Cardiac fibroblast (primary cell): ENCODE data around the gene ACTN1.

ENCODE experiments used
- DNase-seq, 2 donors: peaks; one replicate each; pipeline versions ENCODE4 v3.0.0 to v3.0.0-alpha.2; 2010; ENCODE audit warnings: low read depth in 2 of 2
- H3K4me3 ChIP-seq, 2 donors: replicated peaks in 1 of 2; 1 replicate in 1 of 2; 2 replicates in 1 of 2; pipeline ENCODE4 v1.5.1; 2011; ENCODE audit warnings: low read depth in 2 of 2, low read length in 2 of 2, mild to moderate bottlenecking in 2 of 2, moderate library complexity in 1 of 2
- TF ChIP-seq, protein P1 (sequence below): IDR thresholded peaks from one replicate; pipeline ENCODE4 v1.5.1; 2011; ENCODE audit warnings: low read depth, mild to moderate bottlenecking, low read length, inconsistent platforms

ACTN1 gene

GRCh38 chr14:69012256-69012953, 33.3 kb upstream of the ACTN1 start:
- TF ChIP-seq, protein P1, sequence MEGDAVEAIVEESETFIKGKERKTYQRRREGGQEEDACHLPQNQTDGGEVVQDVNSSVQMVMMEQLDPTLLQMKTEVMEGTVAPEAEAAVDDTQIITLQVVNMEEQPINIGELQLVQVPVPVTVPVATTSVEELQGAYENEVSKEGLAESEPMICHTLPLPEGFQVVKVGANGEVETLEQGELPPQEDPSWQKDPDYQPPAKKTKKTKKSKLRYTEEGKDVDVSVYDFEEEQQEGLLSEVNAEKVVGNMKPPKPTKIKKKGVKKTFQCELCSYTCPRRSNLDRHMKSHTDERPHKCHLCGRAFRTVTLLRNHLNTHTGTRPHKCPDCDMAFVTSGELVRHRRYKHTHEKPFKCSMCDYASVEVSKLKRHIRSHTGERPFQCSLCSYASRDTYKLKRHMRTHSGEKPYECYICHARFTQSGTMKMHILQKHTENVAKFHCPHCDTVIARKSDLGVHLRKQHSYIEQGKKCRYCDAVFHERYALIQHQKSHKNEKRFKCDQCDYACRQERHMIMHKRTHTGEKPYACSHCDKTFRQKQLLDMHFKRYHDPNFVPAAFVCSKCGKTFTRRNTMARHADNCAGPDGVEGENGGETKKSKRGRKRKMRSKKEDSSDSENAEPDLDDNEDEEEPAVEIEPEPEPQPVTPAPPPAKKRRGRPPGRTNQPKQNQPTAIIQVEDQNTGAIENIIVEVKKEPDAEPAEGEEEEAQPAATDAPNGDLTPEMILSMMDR: no peak
- H3K4me3 ChIP-seq: no peak overlapping the region
- DNase-seq: peak; percentile 28 to 49

DNA sequence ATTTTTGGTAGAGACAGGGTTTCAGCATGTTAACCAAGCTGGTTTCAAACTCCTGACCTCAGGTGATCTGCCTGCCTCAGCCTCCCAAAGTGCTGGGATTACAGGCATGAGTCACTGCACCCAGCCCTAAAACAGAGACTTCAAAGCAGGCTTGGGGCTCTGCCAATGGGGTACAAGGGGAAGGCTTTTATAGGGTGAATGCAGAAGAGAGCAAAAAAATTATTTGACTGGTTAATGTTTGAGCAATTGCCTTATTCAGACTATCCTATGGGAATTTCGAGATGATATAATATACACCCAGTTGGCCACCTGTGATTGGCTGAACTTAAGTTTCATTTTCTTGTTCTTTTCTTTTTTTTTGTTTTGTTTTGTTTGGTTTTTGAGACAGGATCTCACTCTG, 31.5 kb upstream of the ACTN1 start:
- peak; percentile 13 to 32 for DNase-seq
- TF ChIP-seq, protein P1: no peak
- no peak overlapping the region for H3K4me3 ChIP-seq

GRCh38 chr14:69008421-69008884, 29.4 kb upstream of the ACTN1 start:
- TF ChIP-seq, protein P1: no peak
- no peak overlapping the region for H3K4me3 ChIP-seq
- DNase-seq: peak; percentile 32 to 50

DNA sequence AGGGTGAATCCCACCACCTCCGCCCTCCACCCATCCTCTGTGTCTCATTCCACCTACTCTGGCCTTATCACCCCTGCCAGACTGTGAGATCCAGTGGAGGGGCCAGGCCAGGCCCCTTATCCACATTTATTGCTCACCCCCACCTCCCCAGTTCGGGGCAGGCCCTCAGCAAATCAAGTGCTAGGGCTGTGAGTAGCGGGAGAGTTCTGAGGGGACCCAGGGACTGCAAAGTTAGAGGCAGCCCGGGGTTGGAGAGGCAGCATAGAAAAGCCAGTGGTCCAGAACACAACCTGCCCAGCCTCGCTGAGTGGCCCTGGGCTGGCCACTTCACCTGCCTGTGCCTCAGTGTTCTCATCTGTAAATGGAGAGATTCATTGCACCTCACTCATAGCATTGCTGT, 27.2 kb upstream of the ACTN1 start:
- TF ChIP-seq, protein P1: no peak
- no peak for DNase-seq
- no peak overlapping the region for H3K4me3 ChIP-seq

DNA sequence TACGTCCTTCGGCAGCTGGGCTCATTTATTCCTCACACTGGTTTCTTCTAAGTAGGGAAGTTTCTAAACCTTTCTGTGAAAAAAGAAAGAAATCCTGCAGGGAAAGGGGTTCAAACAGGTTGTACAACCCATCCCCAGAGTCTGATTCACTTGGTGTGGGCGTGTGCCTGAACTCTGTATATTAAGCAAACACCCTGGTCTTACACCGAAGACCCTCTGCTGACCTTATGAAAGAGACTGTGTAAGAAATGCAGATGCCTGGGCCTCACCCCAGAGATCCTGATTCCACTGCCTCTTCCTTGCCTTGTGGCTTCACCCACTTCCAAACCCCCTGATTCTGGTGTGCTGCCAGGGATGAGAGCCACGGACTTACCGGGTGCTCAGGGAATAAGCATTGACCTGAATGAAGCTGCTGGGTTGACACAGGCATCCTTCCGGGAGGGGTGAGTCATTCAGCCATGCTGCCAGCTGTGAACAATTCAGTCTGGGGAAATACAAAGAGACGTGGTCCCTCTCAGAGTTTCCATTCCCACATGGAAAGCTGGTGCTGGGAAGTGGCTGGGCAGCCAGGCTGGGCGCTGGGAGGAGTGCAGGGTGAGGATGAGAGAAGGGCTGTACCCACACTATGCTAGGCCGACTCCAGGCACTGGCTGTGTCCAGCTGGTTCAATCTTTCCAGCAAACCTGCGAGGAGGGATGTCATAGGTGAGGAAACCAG, 26.5 kb upstream of the ACTN1 start:
- H3K4me3 ChIP-seq: no peak overlapping the region
- TF ChIP-seq, protein P1: no peak
- DNase-seq: peak; percentile 90 to 94

DNA sequence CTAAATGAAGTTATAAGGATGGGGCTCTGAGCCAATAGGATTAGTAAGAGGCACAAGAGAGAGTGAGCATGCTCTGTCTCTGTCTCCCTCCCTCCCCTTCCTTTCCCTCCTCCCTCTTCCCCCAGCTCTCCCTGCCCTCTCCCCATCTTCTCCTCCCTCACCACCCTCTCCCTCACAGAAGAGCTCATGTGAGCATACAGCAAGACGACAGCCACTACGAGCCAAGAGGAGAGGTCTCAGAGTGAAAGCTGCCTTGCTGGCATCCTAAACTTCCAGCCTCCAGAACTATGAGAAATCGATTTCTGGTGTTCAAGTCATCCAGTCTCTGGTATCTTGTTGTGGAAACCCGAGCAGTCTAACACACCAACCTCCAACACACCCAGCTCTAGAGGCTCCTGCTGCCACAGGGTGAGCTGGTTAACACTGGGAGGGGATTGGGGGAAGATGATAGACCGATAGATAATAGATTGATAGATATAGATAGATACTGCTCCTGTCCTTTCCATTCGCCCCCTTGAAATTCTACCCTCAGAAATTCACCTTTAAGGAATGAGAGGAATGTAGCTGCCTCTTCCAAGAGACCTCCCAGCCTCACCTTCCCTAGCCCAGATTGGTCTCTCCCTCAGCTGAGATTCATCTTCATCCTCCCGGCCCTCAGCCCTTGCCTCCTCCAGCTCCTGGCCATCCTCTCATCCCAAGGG, 25.8 kb upstream of the ACTN1 start:
- DNase-seq: peak; percentile 11 to 28
- TF ChIP-seq, protein P1: no peak
- H3K4me3 ChIP-seq: no peak overlapping the region
